GM23248 (cell line): Measurements from ENCODE around the gene PPP6R3.

Experiments
- EZH2 ChIP-seq: fragments of 200-600 bp; sonication (generic); IDR thresholded peaks from 2 replicates; pipeline ENCODE4 v1.6.1; 2018; ENCODE audit warnings: antibody characterized with exemption, mild to moderate bottlenecking; ENCODE audit not compliant: insufficient read depth, poor library complexity, severe bottlenecking
- EZH2phosphoT487 ChIP-seq: fragments of 200-600 bp; sonication (generic); IDR thresholded peaks from 2 replicates; pipeline ENCODE4 v1.6.1; 2018; ENCODE audit warnings: antibody characterized with exemption, moderate library complexity, mild to moderate bottlenecking, low read depth; ENCODE audit not compliant: insufficient read depth

DNA sequence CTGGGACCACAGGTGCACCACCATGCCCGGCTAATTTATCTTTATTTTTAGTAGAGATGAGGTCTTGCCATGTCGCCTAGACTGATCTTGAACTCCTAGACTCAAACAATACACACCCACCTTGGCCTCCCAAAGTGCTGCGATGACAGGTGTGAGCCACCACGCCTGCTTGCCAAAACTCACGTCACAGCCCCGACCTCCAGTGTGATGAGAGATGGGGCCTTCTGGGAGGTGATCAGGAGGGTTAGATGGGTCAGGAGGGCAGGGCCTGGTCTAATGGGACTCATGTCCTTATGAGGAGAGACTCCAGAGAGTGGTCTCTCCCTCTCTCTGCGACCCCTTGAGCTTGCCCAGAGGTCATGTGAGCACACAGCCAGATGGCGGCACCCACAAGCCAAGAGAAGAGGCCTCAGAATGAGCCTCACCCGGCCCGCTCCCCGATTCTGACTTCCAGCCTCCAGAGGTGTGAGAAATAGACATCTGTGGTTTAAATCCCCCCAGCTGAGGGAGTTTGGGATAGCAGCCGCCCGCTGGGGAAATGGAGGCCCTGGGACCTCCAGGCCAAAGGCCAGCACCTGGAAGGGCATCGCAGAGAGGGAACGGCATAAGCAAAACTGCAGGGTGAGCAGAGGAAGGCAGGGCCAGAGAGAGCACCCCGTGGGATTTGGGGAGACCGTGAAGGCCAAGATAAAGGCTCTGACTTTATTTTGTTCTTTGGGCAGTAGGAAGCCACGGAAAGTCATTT is 199.7 kb downstream of the PPP6R3 start:
- no peak for TF ChIP-seq EZH2phosphoT487
- no peak for TF ChIP-seq EZH2
